K562 (cell line): ENCODE results near the gene MPHOSPH10. TPM values are rescaled to one million over a fixed set of nuclear protein-coding genes. Genes with fewer than 3 reads are reported as not detected.
A peak's percentile ranks its signal among the peaks of the same experiment; 100 is the strongest.

Source experiments
- ATAC-seq: fragments of 200-7000 bp; cut with Tn5 transposase; 3 replicates; pipeline ENCODE4 v1.9.1; 2020; ENCODE audit warnings: moderate library complexity
- BruUV-seq: library from RNA; stranded (reverse); fragments of 400-500 nt; replicated peaks from 2 replicates; lab custom pipeline; 2021; lab: Mats Ljungman, UMichigan
- CTCF ChIA-PET: fragments of 300-600 bp; formaldehyde crosslinking; extraction: SDS; loops from one replicate; lab custom pipeline; 2021; ENCODE audit warnings: low intra/inter-chr PET ratio; lab: Yijun Ruan, JAX
- POLR2A ChIA-PET: fragments of 300-600, 350-650 bp; sonication (Branson Sonifier 250); formaldehyde crosslinking; extraction: SDS; loops from one replicate; lab custom pipeline; 2021; ENCODE audit warnings: antibody characterized with exemption, inconsistent platforms; lab: Yijun Ruan, JAX
- DNase-seq, 4 experiments: peaks; one replicate each; pipeline versions ENCODE4 v3.0.0 to v3.0.0-alpha.2; 2011 to 2018; ENCODE audit warnings: low spot score in 3 of 4, mixed read lengths in 3 of 4; ENCODE audit errors: extremely low read depth in 1 of 4
- FAIRE-seq: peaks from 2 replicates; lab custom pipeline; 2011; peaks lifted over from hg19 to GRCh38; lab: Jason Lieb, UNC
- H2AFZ ChIP-seq: 2 replicates; pipeline ENCODE4 v1.6.0; 2011; ENCODE audit warnings: low read depth, low read length, control low read depth, inconsistent platforms
- H3K27ac ChIP-seq: fragments of 200-600 bp; 3 replicates; pipeline ENCODE4 v1.8.0; 2011; ENCODE audit warnings: low read depth, mild to moderate bottlenecking, control low read depth, inconsistent platforms, low read length, moderate library complexity, mixed read lengths; ENCODE audit errors: extremely low read depth
- H3K27me3 ChIP-seq, 2 experiments: fragments of 300-600 bp in 1 of 2; 2 replicates in 1 of 2; 3 replicates in 1 of 2; pipeline versions ENCODE4 v1.6.0 to v1.8.0; 2011; ENCODE audit warnings: inconsistent platforms in 2 of 2, low read length in 2 of 2, mild to moderate bottlenecking in 1 of 2, mixed read lengths in 1 of 2, moderate library complexity in 1 of 2; ENCODE audit not compliant: control insufficient read depth in 2 of 2, insufficient read depth in 2 of 2
- H3K36me3 ChIP-seq: fragments of 300-600 bp; 3 replicates; pipeline ENCODE4 v1.8.0; 2011; ENCODE audit warnings: mild to moderate bottlenecking, low read length, inconsistent platforms; ENCODE audit not compliant: control insufficient read depth, insufficient read depth
- H3K4me1 ChIP-seq, 2 experiments: fragments of 200-600 bp in 1 of 2; replicated peaks in 1 of 2; 2 replicates in 1 of 2; 3 replicates in 1 of 2; pipeline versions ENCODE4 v1.5.1 to v1.8.0; 2011; ENCODE audit warnings: inconsistent platforms in 2 of 2, low read length in 2 of 2, mild to moderate bottlenecking in 1 of 2, mixed read lengths in 1 of 2, moderate library complexity in 1 of 2; ENCODE audit not compliant: control insufficient read depth in 2 of 2, insufficient read depth in 2 of 2
- H3K4me2 ChIP-seq: 2 replicates; pipeline ENCODE4 v1.6.1; 2011; ENCODE audit warnings: low read length, control low read depth, inconsistent platforms, mixed read lengths; ENCODE audit not compliant: insufficient read depth
- H3K4me3 ChIP-seq: fragments of 200-600 bp; sonication (generic), shearing (Covaris generic); 2 replicates; pipeline ENCODE4 v1.5.1; 2016; ENCODE audit warnings: control low read depth, inconsistent platforms
- H3K79me2 ChIP-seq: fragments of 200-600 bp; 3 replicates; pipeline ENCODE4 v1.8.0; 2011; ENCODE audit warnings: low read length, inconsistent platforms; ENCODE audit not compliant: control insufficient read depth, insufficient read depth
- H3K9ac ChIP-seq, 2 experiments: 2 replicates each; pipeline versions ENCODE4 v1.6.0 to v1.6.1; 2011; ENCODE audit warnings: low read depth in 2 of 2, low read length in 2 of 2, control low read depth in 1 of 2, inconsistent platforms in 1 of 2, mild to moderate bottlenecking in 1 of 2, mixed read lengths in 1 of 2; ENCODE audit not compliant: insufficient read depth in 1 of 2
- H3K9me1 ChIP-seq: one replicate; pipeline ENCODE4 v1.6.0; 2011; ENCODE audit warnings: inconsistent platforms, mild to moderate bottlenecking, low read length, moderate library complexity; ENCODE audit not compliant: control insufficient read depth, insufficient read depth
- H3K9me3 ChIP-seq: replicated peaks from 2 replicates; pipeline ENCODE4 v1.5.1; 2011; ENCODE audit warnings: low read depth, low read length, inconsistent platforms; ENCODE audit not compliant: control insufficient read depth, insufficient read depth
- H4K20me1 ChIP-seq: replicated peaks from 2 replicates; pipeline ENCODE4 v1.6.1; 2011; ENCODE audit warnings: low read length, inconsistent platforms, mixed read lengths; ENCODE audit not compliant: control insufficient read depth, insufficient read depth
- ASH1L ChIP-seq: fragments of 450-650 bp; IDR thresholded peaks from 2 replicates; pipeline ENCODE4 v1.6.1; 2018; ENCODE audit warnings: borderline replicate concordance, mild to moderate bottlenecking, low read depth; ENCODE audit not compliant: partially characterized antibody
- BDP1 ChIP-seq: IDR thresholded peaks from 3 replicates; pipeline ENCODE4 v1.6.1; 2011; ENCODE audit not compliant: insufficient read length, insufficient read depth
- POLR2A ChIP-seq: fragments of 450-650 bp; conservative IDR thresholded peaks from 2 replicates; pipeline ENCODE4 v1.6.1; 2016
- SRSF7 ChIP-seq: fragments of 200-400 bp; formaldehyde crosslinking; optimal IDR thresholded peaks from 2 replicates; pipeline ENCODE3; 2017; ENCODE audit warnings: mild to moderate bottlenecking, low read depth, low read length
- SUPT5H ChIP-seq: fragments of 450-650 bp; IDR thresholded peaks from 2 replicates; pipeline ENCODE4 v1.6.1; 2016
- WGBS: fragments of 100-300 bp; shearing (Covaris generic); methylation state at CpG from one replicate; pipeline ENCODE4 v1.1.6; 2016; ENCODE audit warnings: low coverage, mixed read lengths; ENCODE audit not compliant: insufficient coverage; ENCODE audit errors: missing lambda C conversion rate; 5-methylcytosine and 5-hydroxymethylcytosine counted together
- in situ Hi-C: fragments of 300-500 bp; cut with MboI; formaldehyde crosslinking; loops from 4 replicates; pipeline ENCODE4 v1.15.0; 2018; ENCODE audit warnings: inconsistent platforms, mixed read lengths
- intact Hi-C: fragments of 100-400 bp; cut with micrococcal nuclease; formaldehyde crosslinking; loops from 2 replicates; pipeline ENCODE4 v1.14.2; 2022
- polyA plus RNA-seq, 8 experiments: library from polyadenylated mRNA; depleted of rRNA in 4 of 8; stranded (reverse) in 5 of 8; unstranded in 3 of 8; fragments of >200 nt; fragmentation: Nextera tagmentation in 2 of 8; fragmentation: Illumina TruSeq in 1 of 8; extraction: Ambion mirVana in 2 of 8; extraction: Trizol in 1 of 8; gene quantifications; 2 replicates each; pipeline versions ENCODE4 v1.2.1 to v1.2.3, GENCODE V29; 2011 to 2014; ENCODE audit warnings: inconsistent platforms in 1 of 8, missing spikeins in 1 of 8
- total RNA-seq, 7 experiments: library from RNA; depleted of rRNA in 6 of 7; stranded (reverse); fragments of >200 nt in 6 of 7; fragmentation: Illumina TruSeq in 2 of 7; extraction: Trizol in 2 of 7; gene quantifications; 2 replicates each; pipeline versions ENCODE4 v1.2.1 to v1.2.3, GENCODE V29; 2011 to 2021; ENCODE audit warnings: low replicate concordance in 1 of 7
- TF ChIP-seq, protein P1 (sequence below), 2 experiments: fragments of 450-650 bp; formaldehyde crosslinking in 1 of 2; IDR thresholded peaks; 2 replicates each; pipeline versions ENCODE4 v1.4.0 to v1.6.1; 2014 to 2020; ENCODE audit warnings: mild to moderate bottlenecking in 2 of 2, borderline replicate concordance in 1 of 2, low read depth in 1 of 2

Gene MPHOSPH10
- total and polyA plus RNA-seq, 9 of the 15 experiments (the other 6 are each of a cell fraction or from before 2014, with no cell fraction given), result 36.8 to 83.7 (median 58.5) TPM

DNA sequence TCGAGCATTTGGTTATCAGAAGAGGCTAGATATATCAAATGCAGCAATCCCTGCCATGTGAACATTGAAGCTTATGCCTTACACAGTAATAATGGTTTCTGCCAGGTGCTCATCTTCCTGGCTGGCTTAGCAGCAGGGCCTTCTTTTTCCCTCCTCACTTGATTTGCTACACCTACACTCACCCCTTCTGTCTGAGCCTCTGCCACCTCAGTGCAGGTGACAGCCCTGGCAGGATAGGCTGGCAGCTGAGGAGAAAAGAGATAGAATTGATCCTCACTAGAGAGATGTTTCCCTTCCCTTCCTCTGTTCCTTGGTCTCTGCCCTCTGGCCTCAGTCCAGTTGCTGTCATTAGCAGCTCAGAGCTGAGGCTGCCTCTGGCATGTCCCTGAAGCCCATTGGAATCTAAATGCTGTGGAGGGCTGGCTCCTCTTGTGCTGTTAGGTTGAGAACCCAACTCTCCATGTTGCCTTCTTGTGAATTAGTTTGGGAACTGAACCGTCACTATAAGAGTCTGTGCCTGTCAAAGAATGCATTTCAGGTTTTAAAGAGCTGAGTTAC lies 18.2 kb downstream of the MPHOSPH10 start (continued):
- TF ChIP-seq ASH1L, result no peak

DNA sequence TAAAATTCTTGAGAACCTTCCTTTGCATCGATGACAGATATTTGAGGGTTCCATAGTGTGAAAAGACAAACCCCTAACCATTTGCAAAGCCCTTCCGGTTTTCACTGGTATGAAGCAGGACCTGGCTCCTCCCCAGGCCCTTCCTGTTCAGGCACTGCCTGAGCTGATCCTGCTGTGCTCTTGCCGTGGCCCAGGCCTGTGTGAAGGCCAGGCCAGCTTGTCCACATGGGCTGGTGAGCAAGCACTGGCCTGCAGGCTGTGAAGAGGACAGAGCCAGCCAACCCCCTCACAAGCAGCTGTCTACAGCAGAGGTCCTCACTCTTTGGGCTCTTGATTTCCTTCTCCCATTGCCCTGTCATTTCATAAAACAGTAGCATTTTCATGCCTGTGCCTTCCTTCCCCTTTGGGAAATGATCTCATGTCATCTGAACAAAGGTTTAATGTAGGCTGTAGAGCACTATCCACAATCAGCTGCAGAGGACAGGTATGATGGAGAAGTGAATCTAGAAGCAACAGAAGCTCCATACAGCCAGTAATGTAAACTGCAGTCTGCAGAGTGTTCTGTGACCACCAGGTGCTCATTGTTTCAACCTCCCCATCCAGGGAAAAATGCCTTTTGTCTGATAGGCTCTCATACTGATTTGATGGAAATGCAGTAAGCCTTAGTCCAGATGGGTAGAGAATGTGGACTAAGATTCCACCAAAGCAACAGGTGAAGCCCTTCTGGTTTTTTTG lies 19.8 kb downstream of the MPHOSPH10 start:
- CTCF ChIA-PET, result no interaction called here
- 80% methylated on average over 3 of the region's 3 CpGs for WGBS
- H3K4me2 ChIP-seq, result no peak overlapping the region
- peaks cover 7 to 19% of the 10 kb centered on the region in 2 experiments; a peak in 4 of 5 replicates for H3K27me3 ChIP-seq
- H3K9ac ChIP-seq, result no peak overlapping the region
- DNase-seq (no peak), FAIRE-seq (peak; percentile 29), ATAC-seq (peak; percentile 42; the same call in 2 of the 3 replicates)
- no peaks in the 10 kb centered on the region for H3K9me3 ChIP-seq
- H3K4me3 ChIP-seq, result no peak overlapping the region
- in situ Hi-C loops, result no loop called here
- H2AFZ ChIP-seq, result no peak overlapping the region
- H3K27ac ChIP-seq, result no peak overlapping the region
- H4K20me1 ChIP-seq, result peaks cover 12% of the 10 kb centered on the region; the same call in 1 of the 2 replicates
- no peaks in the 10 kb centered on the region for H3K79me2 ChIP-seq
- no peaks in the 10 kb centered on the region; a peak in 1 of 5 replicates for H3K4me1 ChIP-seq
- POLR2A ChIA-PET, result interaction anchor here (1.5 to 1.8 kb wide), 2 partner anchors 11 to 19 kb away, joined by 3 to 6 read pairs; no protein-coding TSS in a partner anchor
- intact Hi-C loops, result loop anchor here (10.0 kb wide), 1 partner anchor 145 kb away; no protein-coding TSS in a partner anchor
- peaks cover 52% of the 10 kb centered on the region for H3K36me3 ChIP-seq
- H3K9me1 ChIP-seq, result no peaks in the 10 kb centered on the region
- TF ChIP-seq BDP1 (no peak), POLR2A (peak; percentile 59; the same call in 1 of the 2 replicates), SUPT5H (peak; percentile 56), SRSF7 (no peak)
- TF ChIP-seq, protein P1, sequence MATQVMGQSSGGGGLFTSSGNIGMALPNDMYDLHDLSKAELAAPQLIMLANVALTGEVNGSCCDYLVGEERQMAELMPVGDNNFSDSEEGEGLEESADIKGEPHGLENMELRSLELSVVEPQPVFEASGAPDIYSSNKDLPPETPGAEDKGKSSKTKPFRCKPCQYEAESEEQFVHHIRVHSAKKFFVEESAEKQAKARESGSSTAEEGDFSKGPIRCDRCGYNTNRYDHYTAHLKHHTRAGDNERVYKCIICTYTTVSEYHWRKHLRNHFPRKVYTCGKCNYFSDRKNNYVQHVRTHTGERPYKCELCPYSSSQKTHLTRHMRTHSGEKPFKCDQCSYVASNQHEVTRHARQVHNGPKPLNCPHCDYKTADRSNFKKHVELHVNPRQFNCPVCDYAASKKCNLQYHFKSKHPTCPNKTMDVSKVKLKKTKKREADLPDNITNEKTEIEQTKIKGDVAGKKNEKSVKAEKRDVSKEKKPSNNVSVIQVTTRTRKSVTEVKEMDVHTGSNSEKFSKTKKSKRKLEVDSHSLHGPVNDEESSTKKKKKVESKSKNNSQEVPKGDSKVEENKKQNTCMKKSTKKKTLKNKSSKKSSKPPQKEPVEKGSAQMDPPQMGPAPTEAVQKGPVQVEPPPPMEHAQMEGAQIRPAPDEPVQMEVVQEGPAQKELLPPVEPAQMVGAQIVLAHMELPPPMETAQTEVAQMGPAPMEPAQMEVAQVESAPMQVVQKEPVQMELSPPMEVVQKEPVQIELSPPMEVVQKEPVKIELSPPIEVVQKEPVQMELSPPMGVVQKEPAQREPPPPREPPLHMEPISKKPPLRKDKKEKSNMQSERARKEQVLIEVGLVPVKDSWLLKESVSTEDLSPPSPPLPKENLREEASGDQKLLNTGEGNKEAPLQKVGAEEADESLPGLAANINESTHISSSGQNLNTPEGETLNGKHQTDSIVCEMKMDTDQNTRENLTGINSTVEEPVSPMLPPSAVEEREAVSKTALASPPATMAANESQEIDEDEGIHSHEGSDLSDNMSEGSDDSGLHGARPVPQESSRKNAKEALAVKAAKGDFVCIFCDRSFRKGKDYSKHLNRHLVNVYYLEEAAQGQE (IDR thresholded peaks at IDR 0.05; ENCODE audit: borderline replicate concordance), result 0 out of 2 replicates have a peak, but pooled peaks have one; percentile 18
- TF ChIP-seq, protein P1 (CRISPR knock-in tag; IDR thresholded peaks at IDR 0.05; ENCODE audit: low read depth), result no peak
- TF ChIP-seq, all 486 proteins: peak for 3
- BruUV-seq, result no TSS peak
